Measurements from ENCODE around the gene RPH3AL. TPM values are rescaled to one million over a fixed set of nuclear protein-coding genes. Genes with fewer than 3 reads are reported as not detected.

RPH3AL gene
- total RNA-seq, 1 experiment from 2014 or later: 2.6 TPM

GRCh38 chr17:285751-286422 is 66.7 kb downstream of the RPH3AL start:
- Histone ChIP-seq H3K4me1 (no peaks in the 10 kb centered on the region), H3K36me3 (no peaks in the 10 kb centered on the region), H3K9me3 (replicated peaks) (no peaks in the 10 kb centered on the region), H3K27ac (no peak overlapping the region), H3K27me3 (no peaks in the 10 kb centered on the region), H3K4me3 (no peak overlapping the region)
- no peak for DNase-seq

GRCh38 chr17:284676-285355 is 67.8 kb downstream of the RPH3AL start:
- Histone ChIP-seq H3K27me3 (no peaks in the 10 kb centered on the region), H3K4me1 (no peaks in the 10 kb centered on the region), H3K36me3 (no peaks in the 10 kb centered on the region), H3K27ac (no peak overlapping the region), H3K9me3 (replicated peaks) (no peaks in the 10 kb centered on the region), H3K4me3 (no peak overlapping the region)
- DNase-seq: no peak

- Histone ChIP-seq H3K9me3 (replicated peaks) (no peaks in the 10 kb centered on the region), H3K36me3 (no peaks in the 10 kb centered on the region), H3K27me3 (no peaks in the 10 kb centered on the region), H3K27ac (no peak overlapping the region), H3K4me3 (no peak overlapping the region), H3K4me1 (no peaks in the 10 kb centered on the region)
- DNase-seq: no peak
Measured at GRCh38 chr17:283911-284675, 68.5 kb downstream of the RPH3AL start.

- H3K27me3 ChIP-seq: no peaks in the 10 kb centered on the region
- DNase-seq: no peak
- H3K36me3 ChIP-seq: no peaks in the 10 kb centered on the region
- no peak overlapping the region for H3K4me3 ChIP-seq
- no peaks in the 10 kb centered on the region for H3K9me3 ChIP-seq (replicated peaks)
- H3K4me1 ChIP-seq: no peaks in the 10 kb centered on the region
- H3K27ac ChIP-seq: no peak overlapping the region
Measured at GRCh38 chr17:282912-283882, 69.4 kb downstream of the RPH3AL start.

GRCh38 chr17:282000-282911 is 70.4 kb downstream of the RPH3AL start:
- Histone ChIP-seq H3K9me3 (replicated peaks) (no peaks in the 10 kb centered on the region), H3K4me3 (no peak overlapping the region), H3K36me3 (no peaks in the 10 kb centered on the region), H3K27ac (no peak overlapping the region), H3K27me3 (no peaks in the 10 kb centered on the region), H3K4me1 (no peaks in the 10 kb centered on the region)
- no peak for DNase-seq

- Histone ChIP-seq H3K9me3 (replicated peaks) (no peaks in the 10 kb centered on the region), H3K4me1 (no peaks in the 10 kb centered on the region), H3K36me3 (no peaks in the 10 kb centered on the region), H3K4me3 (no peak overlapping the region), H3K27ac (no peak overlapping the region), H3K27me3 (no peaks in the 10 kb centered on the region)
- no peak for DNase-seq
Measured at GRCh38 chr17:281365-281999, 71.1 kb downstream of the RPH3AL start.

- H3K27ac ChIP-seq: no peak overlapping the region
- no peaks in the 10 kb centered on the region for H3K27me3 ChIP-seq
- no peaks in the 10 kb centered on the region for H3K36me3 ChIP-seq
- no peak for DNase-seq
- H3K4me1 ChIP-seq: no peaks in the 10 kb centered on the region
- no peak overlapping the region for H3K4me3 ChIP-seq
- no peaks in the 10 kb centered on the region for H3K9me3 ChIP-seq (replicated peaks)
Measured at GRCh38 chr17:280901-281300, 71.7 kb downstream of the RPH3AL start.

GRCh38 chr17:280216-280615 is 72.4 kb downstream of the RPH3AL start:
- no peak overlapping the region for H3K4me3 ChIP-seq
- no peaks in the 10 kb centered on the region for H3K36me3 ChIP-seq
- no peaks in the 10 kb centered on the region for H3K9me3 ChIP-seq (replicated peaks)
- no peaks in the 10 kb centered on the region for H3K27me3 ChIP-seq
- no peaks in the 10 kb centered on the region for H3K4me1 ChIP-seq
- no peak overlapping the region for H3K27ac ChIP-seq
- DNase-seq: no peak

- no peaks in the 10 kb centered on the region for H3K27me3 ChIP-seq
- H3K4me3 ChIP-seq: no peak overlapping the region
- H3K36me3 ChIP-seq: no peaks in the 10 kb centered on the region
- no peaks in the 10 kb centered on the region for H3K4me1 ChIP-seq
- no peak for DNase-seq
- H3K9me3 ChIP-seq (replicated peaks): no peaks in the 10 kb centered on the region
- H3K27ac ChIP-seq: no peak overlapping the region
Measured at GRCh38 chr17:279776-280175, 72.8 kb downstream of the RPH3AL start.

GRCh38 chr17:279331-279730 is 73.3 kb downstream of the RPH3AL start:
- Histone ChIP-seq H3K27ac (no peak overlapping the region), H3K36me3 (no peaks in the 10 kb centered on the region), H3K9me3 (replicated peaks) (no peaks in the 10 kb centered on the region), H3K4me1 (no peaks in the 10 kb centered on the region), H3K4me3 (no peak overlapping the region), H3K27me3 (no peaks in the 10 kb centered on the region)
- DNase-seq: no peak

GRCh38 chr17:278676-279059 is 73.9 kb downstream of the RPH3AL start:
- Histone ChIP-seq H3K9me3 (replicated peaks) (no peaks in the 10 kb centered on the region), H3K4me1 (no peaks in the 10 kb centered on the region), H3K4me3 (no peak overlapping the region), H3K27ac (no peak overlapping the region), H3K36me3 (no peaks in the 10 kb centered on the region), H3K27me3 (no peaks in the 10 kb centered on the region)
- DNase-seq: no peak

- H3K27ac ChIP-seq: no peak overlapping the region
- H3K4me3 ChIP-seq: no peak overlapping the region
- H3K4me1 ChIP-seq: no peaks in the 10 kb centered on the region
- no peaks in the 10 kb centered on the region for H3K27me3 ChIP-seq
- H3K9me3 ChIP-seq (replicated peaks): no peaks in the 10 kb centered on the region
- no peaks in the 10 kb centered on the region for H3K36me3 ChIP-seq
- no peak for DNase-seq
Measured at GRCh38 chr17:278055-278675, 74.4 kb downstream of the RPH3AL start.

GRCh38 chr17:274902-275301 is 77.7 kb downstream of the RPH3AL start:
- no peak for DNase-seq
- Histone ChIP-seq H3K27me3 (no peaks in the 10 kb centered on the region), H3K27ac (no peak overlapping the region), H3K4me3 (no peak overlapping the region), H3K9me3 (replicated peaks) (no peaks in the 10 kb centered on the region), H3K36me3 (no peaks in the 10 kb centered on the region), H3K4me1 (no peaks in the 10 kb centered on the region)
